NCI-H1694 treated with DMSO at 0.1 percent for 48 hours (cell line): ENCODE data around the gene IDH3G.

ENCODE experiments used
- DNase-seq: peaks from one replicate; lab custom pipeline; 2025; lab: John Stamatoyannopoulos, UW

The IDH3G gene

GRCh38 chrX:153791104-153791852, 2.9 kb downstream of the IDH3G start:
- DNase-seq: no peak

GRCh38 chrX:153789654-153790053, 4.5 kb downstream of the IDH3G start:
- DNase-seq: no peak

DNA sequence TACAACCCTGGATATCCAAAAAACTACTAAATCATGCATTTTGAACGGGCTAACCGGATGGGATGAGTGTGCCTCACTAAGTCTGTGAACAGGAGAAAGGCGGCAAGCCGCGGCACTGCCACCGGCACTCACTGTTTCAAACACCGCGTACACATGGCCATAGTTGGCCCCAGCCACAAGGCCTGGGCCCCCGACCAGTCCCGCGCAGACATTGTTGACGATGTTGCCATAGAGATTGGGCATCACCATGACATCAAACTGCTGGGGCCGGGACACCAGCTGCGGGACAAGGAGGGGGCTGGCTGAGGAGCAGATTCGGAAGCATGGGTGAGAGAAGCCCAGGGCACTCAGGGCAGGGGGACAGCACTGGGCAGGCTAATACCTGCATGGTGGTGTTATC, 7.5 kb downstream of the IDH3G start:
- DNase-seq: no peak

- DNase-seq: no peak
Observed at GRCh38 chrX:153784325-153784967, 9.7 kb downstream of the IDH3G start.

GRCh38 chrX:153783378-153784013, 10.7 kb downstream of the IDH3G start:
- DNase-seq: no peak

DNA sequence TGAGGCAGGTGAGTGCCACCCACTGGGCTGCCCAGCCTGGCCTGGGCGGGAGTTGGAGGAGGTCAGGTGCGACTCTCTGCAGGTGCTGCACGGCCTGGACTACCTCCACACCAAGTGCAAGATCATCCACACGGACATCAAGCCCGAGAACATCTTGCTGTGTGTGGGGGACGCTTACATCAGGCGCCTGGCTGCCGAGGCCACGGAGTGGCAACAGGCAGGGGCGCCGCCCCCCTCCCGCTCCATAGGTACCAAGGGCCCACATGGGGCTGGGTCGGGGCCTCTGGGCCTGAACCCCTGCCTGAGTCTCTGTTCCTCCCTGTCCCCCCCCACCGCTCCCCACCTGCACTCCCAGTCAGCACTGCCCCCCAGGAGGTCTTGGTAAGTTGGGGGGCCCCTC, 11.3 kb downstream of the IDH3G start:
- DNase-seq: no peak

- peak; percentile 87 for DNase-seq
Observed at GRCh38 chrX:153782313-153782712, 11.9 kb downstream of the IDH3G start.

DNA sequence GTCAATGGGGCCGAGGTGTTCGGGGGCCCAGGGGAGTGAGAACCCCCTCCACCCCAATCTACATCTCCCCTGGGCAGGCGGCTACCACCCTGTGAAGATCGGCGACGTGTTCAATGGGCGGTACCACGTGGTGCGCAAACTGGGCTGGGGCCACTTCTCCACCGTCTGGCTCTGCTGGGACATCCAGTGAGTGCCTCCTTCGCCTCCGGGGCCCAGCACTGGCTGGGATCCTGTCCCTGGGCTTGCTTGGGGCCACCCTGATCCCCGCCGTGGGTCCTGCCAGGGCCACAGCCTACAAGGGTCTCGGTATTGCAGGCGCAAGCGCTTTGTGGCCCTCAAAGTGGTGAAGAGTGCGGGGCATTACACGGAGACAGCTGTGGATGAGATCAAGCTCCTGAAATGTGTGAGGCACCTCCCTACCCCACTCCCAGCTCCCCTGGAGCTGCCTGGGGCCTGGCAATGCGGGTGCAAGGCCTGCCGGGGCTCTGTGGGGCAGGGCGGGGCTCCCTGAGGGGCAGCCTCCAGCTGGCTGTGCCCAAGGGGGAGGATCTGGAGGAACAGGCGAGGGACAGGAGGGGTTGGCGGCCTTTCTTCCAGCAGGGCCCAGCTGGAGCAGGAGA, 12.6 kb downstream of the IDH3G start:
- DNase-seq: no peak

GRCh38 chrX:153780678-153781427, 13.3 kb downstream of the IDH3G start, which contains the start of gene SRPK3:
Gene SRPK3, plus strand, starts transcription at chrX:153781041. Its CDS starts 46 bp downstream, at chrX:153781087.
- DNase-seq: no peak

GRCh38 chrX:153779891-153780677, 14.1 kb downstream of the IDH3G start:
- DNase-seq: no peak

GRCh38 chrX:153778684-153779101, 15.5 kb downstream of the IDH3G start:
- peak; percentile 58 for DNase-seq

DNA sequence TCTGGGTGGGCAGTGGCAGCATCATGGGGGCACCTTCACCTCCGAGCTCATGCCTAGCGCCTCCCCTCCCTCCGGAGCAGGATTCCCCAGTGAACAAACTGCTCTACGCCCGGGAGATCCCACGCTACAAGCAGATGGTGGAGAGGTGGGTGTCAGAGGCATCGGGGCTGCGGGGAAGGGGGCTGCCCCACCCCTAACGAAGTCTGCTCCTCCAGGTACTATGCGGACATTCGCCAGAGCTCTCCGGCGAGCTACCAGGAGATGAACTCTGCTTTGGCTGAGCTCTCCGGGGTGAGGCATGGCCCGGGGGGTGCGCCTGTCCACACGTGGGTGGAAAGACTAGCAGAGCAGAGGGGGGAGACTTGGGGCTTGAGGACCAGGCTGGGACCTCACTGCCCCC, 16.0 kb downstream of the IDH3G start:
- DNase-seq: peak; percentile 15

DNA sequence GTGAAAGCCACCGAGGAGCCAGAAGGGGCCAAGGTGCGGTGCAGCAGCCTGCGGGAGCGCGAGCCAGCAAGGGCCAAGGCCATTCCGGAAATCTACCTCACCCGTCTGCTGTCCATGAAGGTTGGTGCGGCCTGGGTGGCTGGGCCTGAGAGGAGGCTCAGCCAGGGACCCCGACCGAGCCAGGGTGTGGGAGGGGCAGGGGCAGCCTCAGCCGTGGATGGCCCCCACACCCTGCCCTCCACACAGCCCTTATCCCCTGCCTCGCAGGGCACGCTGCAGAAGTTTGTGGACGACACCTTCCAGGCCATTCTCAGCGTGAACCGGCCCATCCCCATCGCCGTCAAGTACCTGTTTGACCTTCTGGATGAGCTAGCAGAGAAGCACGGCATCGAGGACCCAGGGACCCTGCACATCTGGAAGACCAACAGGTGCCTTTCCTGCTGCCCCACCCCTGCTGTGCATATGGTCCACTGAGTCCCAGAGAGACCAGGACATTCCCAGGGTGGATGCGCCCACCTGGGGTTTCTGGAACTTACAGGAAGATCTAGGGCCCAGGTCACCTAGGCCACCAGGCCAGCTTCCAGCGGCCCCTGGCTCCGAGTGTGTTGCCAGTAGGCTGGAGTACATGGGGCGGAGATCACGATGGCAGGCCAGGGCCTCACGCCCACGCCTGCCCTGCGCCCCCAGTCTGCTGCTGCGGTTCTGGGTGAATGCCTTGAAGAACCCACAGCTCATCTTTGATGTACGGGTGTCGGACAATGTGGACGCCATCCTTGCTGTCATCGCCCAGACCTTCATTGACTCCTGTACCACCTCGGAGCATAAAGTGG, 16.7 kb downstream of the IDH3G start:
- no peak for DNase-seq

- DNase-seq: no peak
Observed at GRCh38 chrX:153776611-153777045, 17.5 kb downstream of the IDH3G start.

DNA sequence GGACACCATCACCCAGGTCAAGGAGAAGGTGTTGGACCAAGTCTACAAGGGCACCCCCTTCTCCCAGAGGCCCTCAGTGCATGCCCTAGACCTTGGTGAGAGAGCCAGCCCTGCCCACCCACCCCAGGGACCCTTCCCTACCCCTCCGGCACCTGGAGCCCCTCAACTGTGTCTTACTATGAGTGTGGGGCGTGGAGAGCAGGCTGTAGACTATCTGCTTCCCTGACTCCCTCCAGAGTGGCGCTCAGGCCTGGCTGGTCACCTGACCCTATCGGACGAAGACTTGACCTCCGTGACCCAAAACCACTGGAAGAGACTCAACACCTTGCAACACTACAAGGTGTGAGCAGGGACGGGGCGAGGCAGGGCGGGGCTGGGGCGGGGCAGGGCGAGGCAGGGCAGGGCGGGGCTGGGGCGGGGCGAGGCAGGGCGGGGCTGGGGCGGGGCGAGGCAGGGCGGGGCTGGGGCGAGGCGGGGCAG, 18.0 kb downstream of the IDH3G start:
- no peak for DNase-seq

- no peak for DNase-seq
Observed at GRCh38 chrX:153775293-153776119, 18.7 kb downstream of the IDH3G start.

DNA sequence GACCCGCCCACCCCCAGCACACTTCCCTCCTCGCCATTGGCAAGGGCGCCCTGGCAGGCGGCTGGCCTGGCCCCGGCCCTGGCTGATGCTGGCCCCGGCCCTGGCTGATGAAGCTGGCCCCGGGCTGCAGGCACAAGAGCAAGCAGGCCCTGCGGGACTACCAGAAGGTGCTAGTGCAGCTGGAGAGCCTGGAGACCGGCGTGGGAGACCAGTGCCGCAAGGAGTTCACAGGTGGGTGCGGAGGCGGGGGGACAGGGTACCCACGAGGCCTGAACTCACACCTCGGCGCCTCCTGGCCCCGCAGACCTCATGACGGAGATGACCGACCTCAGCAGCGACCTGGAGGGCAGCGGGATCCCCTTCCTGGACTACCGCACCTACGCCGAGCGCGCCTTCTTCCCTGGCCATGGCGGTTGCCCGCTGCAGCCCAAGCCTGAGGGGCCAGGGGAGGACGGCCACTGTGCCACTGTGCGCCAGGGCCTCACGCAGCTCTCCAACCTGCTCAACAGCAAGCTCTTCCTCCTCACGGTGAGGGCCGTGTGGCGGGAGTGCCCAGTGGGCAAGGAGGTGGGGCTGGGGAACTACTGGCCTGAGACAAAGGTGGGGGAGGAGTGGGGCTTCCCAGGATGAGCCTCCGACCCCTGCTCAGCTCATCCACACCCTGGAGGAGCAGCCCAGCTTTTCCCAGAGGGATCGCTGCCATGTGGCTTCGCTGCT, 19.4 kb downstream of the IDH3G start:
- DNase-seq: no peak
